ENCODE data around the gene ECEL1. TPM values are rescaled to one million over a fixed set of nuclear protein-coding genes. Genes with fewer than 3 reads are reported as not detected.

The ECEL1 gene
- total RNA-seq, 4 donors from 2014 or later = not detected

GRCh38 chr2:232431705-232432590, 55.7 kb downstream of the ECEL1 start:
- Histone ChIP-seq H3K9me3 (no peaks in the 10 kb centered on the region), H3K36me3 (no peaks in the 10 kb centered on the region), H3K27ac (no peak overlapping the region), H3K4me3 (no peak overlapping the region), H3K27me3 (no peaks in the 10 kb centered on the region), H3K4me1 (no peaks in the 10 kb centered on the region)
- peak in 1 of 3 donors; percentile 25 for DNase-seq
- TF ChIP-seq CTCF (IDR thresholded peaks at IDR 0.05) = no peak
- no peak for TF ChIP-seq POLR2A (IDR thresholded peaks at IDR 0.05)

Other genes with a start within 250 kb of the ECEL1 start
- not detected for gene ALPP, start 109.1 kb downstream of the ECEL1 start, total RNA-seq
- not detected for gene ALPG, start 81.0 kb downstream of the ECEL1 start, total RNA-seq
- 100 to 1,000 TPM in 3 of 4 donors, 10 to 100 TPM in 1; 22.3 to 473 (median 350) TPM for gene ALPI, start 31.7 kb downstream of the ECEL1 start, total RNA-seq
- not detected for gene PRSS56, start 32.6 kb upstream of the ECEL1 start, total RNA-seq
- not detected for gene CHRND, start 38.3 kb upstream of the ECEL1 start, total RNA-seq
- not detected for gene CHRNG, start 51.9 kb upstream of the ECEL1 start, total RNA-seq
- gene TIGD1, start 62.7 kb upstream of the ECEL1 start, total RNA-seq = 10 to 100 TPM in 3 of 4 donors, 1 to 10 TPM in 1; 8.6 to 31.4 (median 13.4) TPM
- gene EIF4E2, start 62.9 kb upstream of the ECEL1 start, total RNA-seq = 10 to 100 TPM; 33.0 to 51.8 (median 44.1) TPM
- gene EFHD1, start 145.8 kb upstream of the ECEL1 start, total RNA-seq = 10 to 100 TPM in 2 of 4 donors, 1 to 10 TPM in 2; 1.9 to 14.9 (median 8.9) TPM
- gene GIGYF2, start 209.5 kb upstream of the ECEL1 start, total RNA-seq = 100 to 1,000 TPM in 1 of 4 donors, 10 to 100 TPM in 3; 82.5 to 126 (median 90.1) TPM

All from Peyer's patch (tissue), 4 donors.